HG02610 (cell line): Measurements from ENCODE around the gene ARRDC1.
"Not testable (repeated sequence)": the region's sequence is repeated elsewhere in the genome, so short reads cannot be mapped to it uniquely, and the experiment has no call there.

Experiments used
- ATAC-seq: cut with Tn5 transposase; IDR thresholded peaks from one replicate; pipeline ENCODE4 v1.9.1; 2021; ENCODE audit warnings: mild to moderate bottlenecking, moderate library complexity; ENCODE audit not compliant: unreplicated experiment

The ARRDC1 gene

GRCh38 chr9:137612741-137613142 lies 7.3 kb downstream of the ARRDC1 start:
- no peak for ATAC-seq

- ATAC-seq: no peak
These were observed 7.8 kb downstream of the ARRDC1 start for GRCh38 chr9:137613259-137613658.

- ATAC-seq: no peak
These were observed 8.4 kb downstream of the ARRDC1 start for GRCh38 chr9:137613738-137614523.

GRCh38 chr9:137614631-137615386 lies 9.3 kb downstream of the ARRDC1 start:
- ATAC-seq: no peak

GRCh38 chr9:137615387-137615871 lies 9.9 kb downstream of the ARRDC1 start:
- no peak for ATAC-seq

- ATAC-seq: peak; percentile 61
These were observed 12.9 kb downstream of the ARRDC1 start, which contains the start of gene EHMT1 for GRCh38 chr9:137618105-137619067. TSS of gene EHMT1 (plus strand) at chr9:137619005. CDS start at chr9:137619029, 24 bp downstream.

GRCh38 chr9:137619240-137620047 lies 14.0 kb downstream of the ARRDC1 start:
- ATAC-seq: peak; percentile 20

GRCh38 chr9:137620048-137620405 lies 14.5 kb downstream of the ARRDC1 start:
- ATAC-seq: no peak

GRCh38 chr9:137620581-137620980 lies 15.1 kb downstream of the ARRDC1 start:
- ATAC-seq: no peak

GRCh38 chr9:137621131-137621757 lies 15.8 kb downstream of the ARRDC1 start:
- no peak for ATAC-seq

GRCh38 chr9:137622211-137622610 lies 16.7 kb downstream of the ARRDC1 start:
- ATAC-seq: not testable (repeated sequence)

GRCh38 chr9:137626464-137626863 lies 21.0 kb downstream of the ARRDC1 start:
- no peak for ATAC-seq

- ATAC-seq: not testable (repeated sequence)
These were observed 21.9 kb downstream of the ARRDC1 start for GRCh38 chr9:137627406-137627805.

GRCh38 chr9:137630126-137630525 lies 24.6 kb downstream of the ARRDC1 start:
- ATAC-seq: no peak

- no peak for ATAC-seq
These were observed 25.2 kb downstream of the ARRDC1 start for GRCh38 chr9:137630679-137631078.

GRCh38 chr9:137631345-137632229 lies 26.1 kb downstream of the ARRDC1 start:
- ATAC-seq: no peak

GRCh38 chr9:137632230-137633161 lies 27.0 kb downstream of the ARRDC1 start:
- no peak for ATAC-seq
